ENCODE data around the gene TMEM82. TPM values are rescaled to one million over a fixed set of nuclear protein-coding genes. Genes with fewer than 3 reads are reported as not detected.

The TMEM82 gene
- total RNA-seq, 1 donor from 2014 or later: not detected

- TF ChIP-seq POLR2AphosphoS5 (IDR thresholded peaks at IDR 0.05; ENCODE audit: insufficient read depth in 1 of 2, low read depth in 1 of 2): no peak
- no peak for TF ChIP-seq POLR2A (IDR thresholded peaks at IDR 0.05)
- no peak for TF ChIP-seq CTCF (IDR thresholded peaks at IDR 0.05)
- no peaks in the 10 kb centered on the region for H3K9me3 ChIP-seq
- no peaks in the 10 kb centered on the region for H3K27me3 ChIP-seq
- peaks cover 16% of the 10 kb centered on the region for H3K4me1 ChIP-seq
- peaks cover 0 to 61% of the 10 kb centered on the region in 2 donors for H3K36me3 ChIP-seq
- intact Hi-C loops (cut with DNase I): no loop called here
- no peak overlapping the region for H3K4me3 ChIP-seq
- H3K27ac ChIP-seq: no peak overlapping the region
- DNase-seq (ENCODE audit: extremely low spot score in 2 of 2): no peak
Observed at GRCh38 chr1:15717418-15718125, 24.7 kb upstream of the TMEM82 start.

- TF ChIP-seq CTCF (IDR thresholded peaks at IDR 0.05): no peak
- no peak for DNase-seq (ENCODE audit: extremely low spot score in 2 of 2)
- H3K36me3 ChIP-seq: peaks cover 0 to 67% of the 10 kb centered on the region in 2 donors
- H3K4me3 ChIP-seq: no peak overlapping the region
- no peaks in the 10 kb centered on the region for H3K27me3 ChIP-seq
- peaks cover 16% of the 10 kb centered on the region for H3K4me1 ChIP-seq
- H3K9me3 ChIP-seq: no peaks in the 10 kb centered on the region
- intact Hi-C loops (cut with DNase I): no loop called here
- no peak overlapping the region for H3K27ac ChIP-seq
Observed at GRCh38 chr1:15718199-15718601, 24.1 kb upstream of the TMEM82 start.

GRCh38 chr1:15719381-15720120 lies 22.7 kb upstream of the TMEM82 start:
- H3K36me3 ChIP-seq: peaks cover 0 to 68% of the 10 kb centered on the region in 2 donors
- no peaks in the 10 kb centered on the region for H3K9me3 ChIP-seq
- intact Hi-C loops (cut with DNase I): no loop called here

GRCh38 chr1:15720861-15721260 lies 21.4 kb upstream of the TMEM82 start:
- H3K36me3 ChIP-seq: peaks cover 0 to 81% of the 10 kb centered on the region in 2 donors
- intact Hi-C loops (cut with DNase I): no loop called here
- no peak for DNase-seq (ENCODE audit: extremely low spot score in 2 of 2)
- no peaks in the 10 kb centered on the region for H3K27me3 ChIP-seq
- H3K4me1 ChIP-seq: no peaks in the 10 kb centered on the region
- TF ChIP-seq POLR2AphosphoS5 (IDR thresholded peaks at IDR 0.05; ENCODE audit: insufficient read depth in 1 of 2, low read depth in 1 of 2) (no peak), CTCF (IDR thresholded peaks at IDR 0.05) (no peak), POLR2A (IDR thresholded peaks at IDR 0.05) (no peak)
- H3K27ac ChIP-seq: no peak overlapping the region
- no peak overlapping the region for H3K4me3 ChIP-seq
- no peaks in the 10 kb centered on the region for H3K9me3 ChIP-seq

More at GRCh38 chr1:15719381-15720120, 22.7 kb upstream of the TMEM82 start:
- Histone ChIP-seq H3K4me3 (no peak overlapping the region), H3K27me3 (no peaks in the 10 kb centered on the region), H3K4me1 (peaks cover 5% of the 10 kb centered on the region), H3K27ac (no peak overlapping the region)
- no peak for DNase-seq (ENCODE audit: extremely low spot score in 2 of 2)
- TF ChIP-seq POLR2A (IDR thresholded peaks at IDR 0.05) (no peak), CTCF (IDR thresholded peaks at IDR 0.05) (no peak), POLR2AphosphoS5 (IDR thresholded peaks at IDR 0.05; ENCODE audit: insufficient read depth in 1 of 2, low read depth in 1 of 2) (no peak)

- DNase-seq (ENCODE audit: extremely low spot score in 2 of 2): no peak
- Histone ChIP-seq H3K27me3 (no peaks in the 10 kb centered on the region), H3K4me1 (no peaks in the 10 kb centered on the region), H3K36me3 (peaks cover 0 to 81% of the 10 kb centered on the region in 2 donors), H3K9me3 (no peaks in the 10 kb centered on the region), H3K27ac (no peak overlapping the region), H3K4me3 (no peak overlapping the region)
- TF ChIP-seq POLR2AphosphoS5 (IDR thresholded peaks at IDR 0.05; ENCODE audit: insufficient read depth in 1 of 2, low read depth in 1 of 2) (no peak), POLR2A (IDR thresholded peaks at IDR 0.05) (no peak)
- intact Hi-C loops (cut with DNase I): no loop called here
Observed at GRCh38 chr1:15722411-15722810, 19.9 kb upstream of the TMEM82 start.
